Stimulated activated CD8-positive, alpha-beta memory T cell treated with anti-CD3 and anti-CD28 coated beads, Interleukin-7, amount 100 ng/mL, for 4 hours (primary cell): ENCODE results near the gene C1GALT1C1L.
"Not testable (repeated sequence)": the region's sequence is repeated elsewhere in the genome, so short reads cannot be mapped to it uniquely, and the experiment has no call there.

ENCODE experiments used
- DNase-seq, 2 donors: peaks; one replicate each; pipeline ENCODE4 v3.0.0-alpha.2; 2020; ENCODE audit warnings: low read depth in 2 of 2

Gene C1GALT1C1L

GRCh38 chr2:43653506-43653905 lies 22.7 kb downstream of the C1GALT1C1L start:
- DNase-seq = no peak

DNA sequence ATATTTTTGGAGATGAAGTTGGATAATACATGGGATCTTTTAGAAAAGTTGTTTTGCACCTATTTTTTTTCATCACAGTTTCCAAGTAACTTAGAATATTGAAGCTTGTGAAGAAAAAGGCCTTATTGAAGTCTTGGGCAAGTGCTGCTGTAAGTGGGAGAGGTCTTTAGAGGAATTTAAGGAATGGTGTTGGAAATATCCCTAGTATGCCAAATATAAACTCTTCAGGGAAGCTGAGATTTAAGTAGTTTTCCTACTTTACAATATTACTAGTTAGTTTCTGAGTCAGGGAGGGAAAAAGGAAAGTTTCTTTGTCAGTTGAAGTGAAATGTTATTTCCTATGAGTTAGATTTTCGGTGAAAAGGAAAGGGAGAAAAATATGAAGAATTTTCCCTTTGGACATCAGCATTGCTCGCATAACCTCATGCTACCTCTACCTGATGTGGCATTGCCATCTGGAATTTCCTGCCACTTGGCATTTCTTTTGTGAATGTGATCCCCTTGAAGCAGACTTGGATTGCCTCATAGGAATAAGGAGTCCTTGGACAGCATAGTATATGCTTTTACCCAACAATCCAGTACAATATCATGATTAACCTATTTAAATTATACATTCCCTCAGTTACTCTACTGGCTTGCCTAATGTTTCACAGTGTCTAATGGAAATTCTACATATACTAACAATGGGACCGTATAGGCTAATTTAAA lies 27.1 kb downstream of the C1GALT1C1L start:
- no peak for DNase-seq

DNA sequence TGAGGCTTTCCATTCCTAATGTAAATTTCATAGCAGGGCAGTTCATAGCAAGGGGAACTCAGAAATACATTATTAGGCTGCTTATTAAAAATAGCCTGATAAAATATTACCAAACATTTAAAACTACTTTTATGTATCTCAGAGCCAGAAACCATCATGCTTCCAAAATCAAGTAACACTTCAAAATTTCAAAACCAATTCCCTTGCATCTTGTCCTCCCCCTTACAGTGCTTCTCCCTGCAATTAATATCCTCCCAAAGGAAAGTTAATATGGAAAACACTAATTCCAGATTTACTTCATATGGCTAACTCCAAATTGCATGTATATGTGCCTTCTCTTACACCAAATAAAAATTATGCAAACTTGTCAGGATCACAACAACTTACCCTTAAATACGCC lies 32.5 kb downstream of the C1GALT1C1L start:
- DNase-seq = no peak

DNA sequence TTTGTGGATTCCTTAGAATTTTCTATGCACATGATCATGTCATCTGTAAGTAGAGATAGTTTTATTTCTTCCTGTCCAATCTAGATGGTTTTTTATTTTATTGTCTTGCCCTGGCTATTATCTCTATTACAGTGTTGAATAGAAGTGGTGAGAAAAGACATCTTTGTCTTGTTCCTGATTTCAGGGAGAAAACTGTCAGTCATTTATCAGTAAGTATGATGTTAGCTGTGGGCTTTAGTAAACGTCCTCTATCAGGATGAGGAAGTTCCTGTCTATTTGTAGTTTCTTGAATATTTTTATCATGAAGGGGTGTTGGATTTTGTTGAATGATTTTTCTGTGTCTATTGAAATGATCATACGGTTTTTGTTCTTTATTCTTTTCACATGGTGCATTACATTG lies 33.9 kb downstream of the C1GALT1C1L start:
- DNase-seq = no peak

DNA sequence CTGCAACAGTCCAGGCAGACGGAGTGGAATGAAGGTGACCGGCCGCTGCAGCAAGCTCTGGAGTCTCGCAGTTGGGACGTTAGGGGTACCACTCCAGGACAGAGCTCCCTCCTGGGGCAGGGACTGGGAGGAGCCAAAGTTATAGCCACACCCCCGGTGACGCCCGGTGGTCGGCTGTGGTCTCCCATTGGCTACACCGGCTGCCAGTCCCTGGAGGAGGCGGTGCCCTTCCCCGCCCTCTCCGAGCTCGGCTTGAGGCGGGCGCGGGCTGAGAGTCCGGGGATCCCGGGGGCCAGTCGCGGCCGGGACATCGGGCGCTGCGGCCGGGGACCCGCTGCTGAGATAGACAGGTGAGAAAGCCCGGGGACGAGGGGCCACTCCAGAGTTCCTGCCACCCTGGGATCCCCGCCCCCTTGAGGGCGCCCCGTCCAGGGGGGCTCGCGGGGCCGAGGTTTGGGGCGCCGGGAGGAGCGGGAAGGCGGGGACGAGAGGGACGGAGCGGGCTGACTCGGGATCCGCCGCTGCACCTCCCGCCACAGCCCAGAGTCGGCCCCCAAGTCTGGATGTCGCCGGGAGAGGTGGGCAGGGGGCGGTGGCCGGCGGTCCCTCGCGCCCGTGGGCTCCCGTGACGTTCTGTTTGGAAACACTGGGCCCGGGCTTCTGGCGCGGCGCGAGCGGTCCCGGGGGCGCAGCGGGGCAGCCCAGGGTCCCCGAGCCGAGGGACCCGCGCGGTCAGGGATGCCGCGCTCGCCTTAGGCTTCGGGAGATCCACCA lies 39.0 kb downstream of the C1GALT1C1L start, which contains the start of gene PLEKHH2:
TSS of gene PLEKHH2 (plus strand) at position 231 of the 774 bp plus-strand sequence. CDS start 7,414 bp downstream, outside the sequence.
- peak; percentile 73 for DNase-seq

- no peak for DNase-seq
Observed at GRCh38 chr2:43636621-43637020, 39.6 kb downstream of the C1GALT1C1L start.

- DNase-seq = not testable (repeated sequence)
Observed at GRCh38 chr2:43636153-43636552, 40.1 kb downstream of the C1GALT1C1L start.

GRCh38 chr2:43634604-43635306 lies 41.5 kb downstream of the C1GALT1C1L start:
- DNase-seq = no peak

GRCh38 chr2:43631618-43632317 lies 44.5 kb downstream of the C1GALT1C1L start:
- no peak for DNase-seq
